Esophagus squamous epithelium (tissue), 4 donors: ENCODE measurements around the gene ANK3.

Experiments used
- POLR2A ChIP-seq, 4 donors: fragments of 450-650 bp; IDR thresholded peaks; one replicate each; pipeline ENCODE4 v1.6.1; 2017; ENCODE audit warnings: antibody characterized with exemption in 4 of 4, mild to moderate bottlenecking in 4 of 4, moderate library complexity in 3 of 4
- TF ChIP-seq, protein P1 (sequence below), 6 experiments: fragments of 450-650 bp in 4 of 6; fragments of 200-600 bp in 2 of 6; sonication (generic) in 2 of 6; IDR thresholded peaks; one replicate each; pipeline ENCODE4 v1.5.1; 2016 to 2019; ENCODE audit warnings: antibody characterized with exemption in 6 of 6, mild to moderate bottlenecking in 4 of 6, moderate library complexity in 4 of 6

DNA sequence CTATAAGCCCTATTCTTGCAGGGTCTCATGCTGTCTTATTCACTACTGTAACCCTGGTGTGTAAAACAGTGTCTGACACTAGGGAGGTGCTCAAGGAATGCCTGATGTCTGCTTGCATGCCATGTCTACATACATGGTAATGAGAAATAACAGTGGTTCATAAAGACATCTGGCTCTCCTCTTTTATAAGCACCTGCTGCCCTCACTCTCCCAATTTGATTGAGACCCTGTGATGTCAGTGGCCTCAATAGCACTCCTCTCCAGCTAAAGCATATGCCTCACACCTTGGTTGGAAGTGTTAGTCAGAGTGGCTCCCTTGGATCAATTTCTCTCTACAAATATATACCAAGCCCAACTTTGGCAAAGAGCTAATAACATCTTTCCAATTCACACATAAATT is 30.6 kb downstream of the ANK3 start:
- TF ChIP-seq, protein P1, sequence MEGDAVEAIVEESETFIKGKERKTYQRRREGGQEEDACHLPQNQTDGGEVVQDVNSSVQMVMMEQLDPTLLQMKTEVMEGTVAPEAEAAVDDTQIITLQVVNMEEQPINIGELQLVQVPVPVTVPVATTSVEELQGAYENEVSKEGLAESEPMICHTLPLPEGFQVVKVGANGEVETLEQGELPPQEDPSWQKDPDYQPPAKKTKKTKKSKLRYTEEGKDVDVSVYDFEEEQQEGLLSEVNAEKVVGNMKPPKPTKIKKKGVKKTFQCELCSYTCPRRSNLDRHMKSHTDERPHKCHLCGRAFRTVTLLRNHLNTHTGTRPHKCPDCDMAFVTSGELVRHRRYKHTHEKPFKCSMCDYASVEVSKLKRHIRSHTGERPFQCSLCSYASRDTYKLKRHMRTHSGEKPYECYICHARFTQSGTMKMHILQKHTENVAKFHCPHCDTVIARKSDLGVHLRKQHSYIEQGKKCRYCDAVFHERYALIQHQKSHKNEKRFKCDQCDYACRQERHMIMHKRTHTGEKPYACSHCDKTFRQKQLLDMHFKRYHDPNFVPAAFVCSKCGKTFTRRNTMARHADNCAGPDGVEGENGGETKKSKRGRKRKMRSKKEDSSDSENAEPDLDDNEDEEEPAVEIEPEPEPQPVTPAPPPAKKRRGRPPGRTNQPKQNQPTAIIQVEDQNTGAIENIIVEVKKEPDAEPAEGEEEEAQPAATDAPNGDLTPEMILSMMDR (IDR thresholded peaks at IDR 0.05) = no peak
- no peak for TF ChIP-seq POLR2A (IDR thresholded peaks at IDR 0.05)
